Stimulated activated CD8-positive, alpha-beta memory T cell treated with anti-CD3 and anti-CD28 coated beads, Interleukin-15, amount 100 ng/mL, for 1 hour (primary cell): ENCODE data around the gene SLC16A6.
"Not testable (repeated sequence)": the region's sequence is repeated elsewhere in the genome, so short reads cannot be mapped to it uniquely, and the experiment has no call there.

Source experiments
- DNase-seq: peaks from one replicate; pipeline ENCODE4 v3.0.0-alpha.2; 2020; ENCODE audit warnings: low read depth

SLC16A6 gene

GRCh38 chr17:68309066-68309670 lies 18.2 kb upstream of the SLC16A6 start:
- DNase-seq: not testable (repeated sequence)

DNA sequence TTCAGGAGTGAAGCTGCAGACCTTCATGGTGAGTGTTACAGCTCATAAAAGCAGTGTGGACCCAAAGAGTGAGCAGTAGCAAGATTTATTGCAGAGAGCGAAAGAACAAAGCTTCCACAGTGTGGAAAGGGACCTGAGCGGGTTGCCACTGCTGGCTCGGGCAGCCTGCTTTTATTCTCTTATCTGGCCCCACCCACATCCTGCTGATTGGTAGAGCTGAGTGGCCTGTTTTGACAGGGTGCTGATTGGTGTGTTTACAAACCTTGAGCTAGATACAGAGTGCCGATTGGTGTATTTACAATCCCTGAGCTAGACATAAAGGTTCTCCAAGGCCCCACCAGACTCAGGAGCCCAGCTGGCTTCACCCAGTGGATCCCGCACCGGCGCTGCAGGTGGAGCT lies 17.6 kb upstream of the SLC16A6 start:
- DNase-seq: not testable (repeated sequence)

GRCh38 chr17:68307443-68307842 lies 16.5 kb upstream of the SLC16A6 start:
- DNase-seq: no peak

DNA sequence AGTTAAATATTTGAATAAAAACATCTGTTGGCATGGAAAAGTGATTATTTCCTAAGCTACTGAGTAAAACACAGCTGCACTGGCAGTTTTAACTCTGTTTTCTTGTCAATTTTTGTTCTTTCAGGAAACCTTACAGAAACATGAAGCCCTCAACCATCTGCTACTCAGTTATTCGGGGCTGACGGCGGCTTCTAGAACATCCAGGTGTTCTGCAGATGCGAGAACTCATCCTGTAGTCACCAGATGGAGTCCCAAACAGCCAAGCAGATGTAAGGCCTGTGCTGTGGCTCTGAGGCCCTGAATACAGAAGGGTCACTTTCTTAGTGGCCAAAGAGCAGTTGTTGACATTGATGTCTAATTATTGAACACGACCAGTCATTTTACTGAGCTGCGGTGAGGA lies 15.9 kb upstream of the SLC16A6 start:
- no peak for DNase-seq

DNA sequence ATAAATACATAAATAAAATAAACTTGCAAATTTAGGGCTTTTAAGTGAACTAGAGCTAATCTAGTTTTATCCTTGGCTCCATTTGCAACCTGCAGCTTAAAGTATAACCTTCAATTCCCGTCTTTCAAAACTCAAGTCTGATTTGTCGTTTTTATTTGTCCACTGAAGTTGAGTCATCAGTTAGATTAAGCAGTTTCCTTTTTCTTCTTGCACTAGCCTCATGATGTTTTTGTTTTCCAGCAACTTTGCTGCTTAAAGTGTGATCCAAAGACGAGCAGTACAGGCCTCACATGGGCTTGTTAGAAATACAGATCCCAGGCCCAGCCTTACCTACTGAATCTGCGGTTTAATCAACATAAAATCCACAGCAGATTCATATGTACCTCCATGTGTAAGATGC lies 14.2 kb upstream of the SLC16A6 start:
- DNase-seq: no peak

DNA sequence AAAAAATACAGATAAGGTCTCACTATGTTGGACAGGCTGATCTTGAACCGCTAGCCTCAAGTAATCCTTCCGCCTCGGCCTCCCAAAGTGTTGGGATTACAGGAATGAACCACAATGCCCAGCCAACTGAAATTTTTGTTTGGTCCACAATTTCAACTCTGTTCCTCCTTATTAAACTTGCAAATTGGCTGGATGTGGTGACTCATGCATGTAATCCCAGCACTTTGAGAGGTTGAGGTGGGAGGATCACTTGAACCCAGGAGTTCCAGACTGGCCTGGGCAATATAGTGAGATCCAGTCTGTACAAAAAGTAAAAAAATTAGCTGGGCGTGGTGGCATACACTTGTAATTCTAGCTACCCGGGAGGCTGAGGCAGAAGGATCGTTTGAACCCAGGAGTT lies 13.8 kb upstream of the SLC16A6 start:
- no peak for DNase-seq

- no peak for DNase-seq
Observed at GRCh38 chr17:68302666-68303065, 11.7 kb upstream of the SLC16A6 start.

- DNase-seq: no peak
Observed at GRCh38 chr17:68302066-68302564, 11.2 kb upstream of the SLC16A6 start.

GRCh38 chr17:68301438-68301959 lies 10.6 kb upstream of the SLC16A6 start:
- no peak for DNase-seq

GRCh38 chr17:68299817-68300216 lies 8.9 kb upstream of the SLC16A6 start:
- DNase-seq: no peak

DNA sequence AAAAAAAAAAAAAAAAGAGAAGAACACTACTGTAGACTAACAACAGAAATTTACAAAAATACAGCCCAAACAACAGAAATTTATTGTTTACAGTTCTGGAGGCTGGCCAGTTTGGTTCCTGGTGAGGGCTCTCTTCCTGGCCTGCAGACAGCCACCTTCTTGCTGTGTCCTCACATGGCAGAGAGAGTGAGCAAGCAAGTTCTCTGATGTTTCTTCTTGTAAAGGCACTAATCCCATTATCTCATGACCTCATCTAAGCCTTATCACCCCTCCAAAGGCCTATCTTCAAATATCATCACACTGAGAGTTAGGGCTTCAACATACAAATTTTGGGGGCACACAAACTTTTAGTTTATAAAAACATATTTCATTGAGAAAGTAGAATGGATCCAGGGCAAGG lies 7.7 kb upstream of the SLC16A6 start:
- no peak for DNase-seq

DNA sequence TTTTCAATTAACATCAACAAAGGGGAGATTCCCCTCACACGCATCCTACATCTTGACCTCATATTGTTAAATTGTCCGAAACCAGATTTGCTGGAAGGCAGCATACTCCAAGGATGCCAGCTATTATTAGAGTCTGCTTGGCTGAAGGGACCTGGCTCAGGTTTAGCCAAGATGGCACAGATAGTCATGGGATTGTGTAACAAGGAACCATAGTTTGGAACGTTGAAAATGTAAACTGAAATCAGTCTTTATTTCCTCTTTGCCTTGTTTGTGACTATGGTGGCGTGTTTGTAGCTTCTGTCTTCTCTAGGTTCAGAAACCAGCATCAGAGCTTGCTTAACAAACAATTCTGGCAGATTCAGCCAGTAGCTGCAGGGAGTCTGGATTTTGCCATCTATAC lies 6.3 kb upstream of the SLC16A6 start:
- no peak for DNase-seq

- no peak for DNase-seq
Observed at GRCh38 chr17:68296217-68297191, 5.6 kb upstream of the SLC16A6 start.

DNA sequence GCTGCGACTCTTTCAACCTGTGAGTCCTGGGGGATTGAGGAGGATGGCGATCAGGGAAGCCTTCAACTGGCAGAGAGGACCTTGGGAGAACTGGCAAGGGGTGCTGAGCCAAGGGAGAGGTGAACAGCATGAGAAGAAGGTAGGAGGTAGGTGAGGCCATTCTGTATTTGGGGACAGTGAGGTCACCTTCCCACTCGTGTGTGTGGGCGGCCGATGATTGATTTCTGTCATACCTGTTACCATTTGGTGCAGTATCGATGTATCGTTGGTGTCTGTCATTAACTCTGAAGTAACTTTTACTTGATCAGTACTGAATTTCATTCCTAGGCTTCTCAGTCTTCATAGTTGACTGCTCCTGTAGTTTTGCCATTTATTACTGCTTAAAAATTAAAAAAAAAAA lies 4.2 kb upstream of the SLC16A6 start:
- no peak for DNase-seq

GRCh38 chr17:68294617-68295016 lies 3.7 kb upstream of the SLC16A6 start:
- no peak for DNase-seq

- no peak for DNase-seq
Observed at GRCh38 chr17:68294196-68294555, 3.2 kb upstream of the SLC16A6 start.

- DNase-seq: no peak
Observed at GRCh38 chr17:68293490-68294195, 2.7 kb upstream of the SLC16A6 start.

GRCh38 chr17:68292689-68293040 lies 1.7 kb upstream of the SLC16A6 start:
- DNase-seq: no peak

GRCh38 chr17:68291836-68292688 lies 1.1 kb upstream of the SLC16A6 start:
- peak; percentile 83 for DNase-seq

DNA sequence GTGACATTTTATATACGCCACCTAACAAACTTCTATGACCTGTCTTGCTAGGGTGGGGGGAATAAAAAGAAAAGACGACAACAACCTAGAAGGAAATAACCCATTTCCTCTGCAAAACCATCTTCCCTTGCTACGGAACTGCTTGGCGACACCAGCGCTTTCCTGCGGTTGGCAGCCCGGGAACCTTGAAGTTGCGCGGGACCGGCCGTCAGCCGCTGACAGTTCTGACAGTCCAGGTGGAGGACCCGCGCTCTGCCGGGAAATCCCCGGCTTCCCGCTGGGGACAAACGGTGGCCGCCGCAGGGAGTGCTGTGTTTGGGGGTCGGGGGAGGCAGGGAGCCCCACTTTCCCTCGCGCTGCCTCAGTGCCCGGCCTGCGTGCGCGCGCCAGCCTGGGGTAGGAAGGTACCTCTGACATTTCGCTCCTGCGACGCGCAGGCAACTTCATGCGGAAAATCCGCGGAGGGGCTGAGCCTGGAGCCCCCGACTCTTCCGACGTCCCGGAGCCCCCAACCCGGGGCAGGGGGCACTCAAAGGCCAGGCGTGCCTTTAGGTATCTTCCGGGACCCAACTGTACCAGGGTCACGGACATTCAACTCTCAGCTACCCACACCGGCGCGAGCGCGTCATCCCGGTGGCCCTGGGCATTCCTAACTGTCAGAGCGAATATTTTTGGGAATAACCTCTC lies 516 bp downstream of the SLC16A6 start:
- DNase-seq: no peak

GRCh38 chr17:68289936-68290267 lies 1.0 kb downstream of the SLC16A6 start:
- no peak for DNase-seq
